Right renal pelvis (tissue), 4 donors: ENCODE data around the gene YIF1A. TPM values are rescaled to one million over a fixed set of nuclear protein-coding genes. Genes with fewer than 3 reads are reported as not detected.
"Not testable (repeated sequence)": the region's sequence is repeated elsewhere in the genome, so short reads cannot be mapped to it uniquely, and the experiment has no call there.

Source experiments
- DNase-seq, 4 donors: peaks; one replicate each; pipeline ENCODE4 v3.0.0-alpha.2; 2013; ENCODE audit warnings: low read depth in 4 of 4, low spot score in 3 of 4, missing footprints in 1 of 4
- polyA plus RNA-seq, 4 donors: library from polyadenylated mRNA; unstranded; fragments of 120-200 nt; gene quantifications; one replicate each; pipeline ENCODE4 v1.2.1, GENCODE V29; 2013; ENCODE audit not compliant: insufficient read length in 4 of 4

The YIF1A gene
- polyA plus RNA-seq, 4 donors, result 48.5 to 67.8 (median 50.8) TPM

GRCh38 chr11:66253081-66253480 lies 35.9 kb downstream of the YIF1A start:
- not testable (repeated sequence) for DNase-seq

GRCh38 chr11:66251809-66252208 lies 37.1 kb downstream of the YIF1A start:
- DNase-seq, result no peak

- no peak for DNase-seq
Measured at GRCh38 chr11:66248903-66249302, 40.0 kb downstream of the YIF1A start.

GRCh38 chr11:66247801-66248200 lies 41.1 kb downstream of the YIF1A start:
- no peak for DNase-seq

- DNase-seq, result no peak
Measured at GRCh38 chr11:66247295-66247694, 41.6 kb downstream of the YIF1A start.

- no peak for DNase-seq
Measured at GRCh38 chr11:66243782-66244535, 45.0 kb downstream of the YIF1A start.

GRCh38 chr11:66242095-66242765 lies 46.7 kb downstream of the YIF1A start:
- no peak for DNase-seq

GRCh38 chr11:66240781-66241136 lies 48.2 kb downstream of the YIF1A start:
- no peak for DNase-seq

GRCh38 chr11:66239998-66240780 lies 48.8 kb downstream of the YIF1A start:
- DNase-seq, result no peak

GRCh38 chr11:66239511-66239910 lies 49.4 kb downstream of the YIF1A start:
- DNase-seq, result no peak

- no peak for DNase-seq
Measured at GRCh38 chr11:66238786-66239413, 50.0 kb downstream of the YIF1A start.

GRCh38 chr11:66237867-66238266 lies 51.1 kb downstream of the YIF1A start:
- no peak for DNase-seq

- no peak for DNase-seq
Measured at GRCh38 chr11:66235141-66235540, 53.8 kb downstream of the YIF1A start.

Other genes with a start within 250 kb of the YIF1A start
- 1 to 10 TPM; 4.8 to 7.4 (median 5.2) TPM for gene GAL3ST3, start 240.0 kb downstream of the YIF1A start, polyA plus RNA-seq
- 100 to 1,000 TPM; 227 to 235 (median 230) TPM for gene SF3B2, start 236.8 kb downstream of the YIF1A start, polyA plus RNA-seq
- gene PACS1, start 218.9 kb downstream of the YIF1A start, polyA plus RNA-seq, result 10 to 100 TPM; 40.1 to 54.4 (median 45.4) TPM
- gene KLC2, start 31.4 kb downstream of the YIF1A start, polyA plus RNA-seq, result 10 to 100 TPM; 16.7 to 28.1 (median 19.9) TPM
- 100 to 1,000 TPM; 126 to 156 (median 129) TPM for gene RAB1B, start 20.5 kb downstream of the YIF1A start, polyA plus RNA-seq
- 1 to 10 TPM; 3.4 to 4.7 (median 4.1) TPM for gene CNIH2, start 11.0 kb downstream of the YIF1A start, polyA plus RNA-seq
- gene TMEM151A, start 2.8 kb upstream of the YIF1A start, polyA plus RNA-seq, result under 1 TPM in 1 of 4 donors, not detected in 3; 0.05 TPM
- 10 to 100 TPM; 69.0 to 80.6 (median 73.7) TPM for gene CD248, start 27.9 kb upstream of the YIF1A start, polyA plus RNA-seq
- gene RIN1, start 47.3 kb upstream of the YIF1A start, polyA plus RNA-seq, result 1 to 10 TPM; 2.5 to 3.1 (median 2.9) TPM
- gene BRMS1, start 56.0 kb upstream of the YIF1A start, polyA plus RNA-seq, result 10 to 100 TPM; 30.3 to 34.9 (median 31.4) TPM
- gene B4GAT1, start 58.5 kb upstream of the YIF1A start, polyA plus RNA-seq, result 10 to 100 TPM; 53.4 to 62.9 (median 56.8) TPM
- 10 to 100 TPM; 18.5 to 23.1 (median 20.8) TPM for gene SLC29A2, start 82.6 kb upstream of the YIF1A start, polyA plus RNA-seq
- under 1 TPM; 0.12 to 0.30 (median 0.26) TPM for gene NPAS4, start 131.9 kb upstream of the YIF1A start, polyA plus RNA-seq
- gene MRPL11, start 149.7 kb upstream of the YIF1A start, polyA plus RNA-seq, result 10 to 100 TPM; 72.4 to 80.1 (median 78.3) TPM
- gene PELI3, start 177.8 kb upstream of the YIF1A start, polyA plus RNA-seq, result 1 to 10 TPM; 4.5 to 7.0 (median 5.2) TPM
- 10 to 100 TPM; 19.7 to 26.0 (median 22.5) TPM for gene DPP3, start 191.3 kb upstream of the YIF1A start, polyA plus RNA-seq
- gene BBS1, start 221.5 kb upstream of the YIF1A start, polyA plus RNA-seq, result 10 to 100 TPM; 68.9 to 76.6 (median 76.0) TPM